HG03378 (cell line): ENCODE measurements around the gene MYO3B.

Experiments used
- ATAC-seq: cut with Tn5 transposase; IDR thresholded peaks from one replicate; pipeline ENCODE4 v1.9.1; 2021; ENCODE audit warnings: mild to moderate bottlenecking, moderate library complexity; ENCODE audit not compliant: unreplicated experiment

MYO3B gene

GRCh38 chr2:170498619-170499018, 320.7 kb downstream of the MYO3B start:
- no peak for ATAC-seq

GRCh38 chr2:170500104-170500503, 322.2 kb downstream of the MYO3B start:
- ATAC-seq, result no peak

GRCh38 chr2:170500770-170501169, 322.8 kb downstream of the MYO3B start:
- no peak for ATAC-seq

GRCh38 chr2:170501421-170502043, 323.6 kb downstream of the MYO3B start:
- no peak for ATAC-seq

- no peak for ATAC-seq
Measured at GRCh38 chr2:170502361-170503130, 324.6 kb downstream of the MYO3B start.

- no peak for ATAC-seq
Measured at GRCh38 chr2:170503563-170503962, 325.6 kb downstream of the MYO3B start.

- no peak for ATAC-seq
Measured at GRCh38 chr2:170503971-170504809, 326.2 kb downstream of the MYO3B start.

GRCh38 chr2:170504810-170505145, 326.8 kb downstream of the MYO3B start:
- no peak for ATAC-seq

- ATAC-seq, result no peak
Measured at GRCh38 chr2:170505631-170506275, 327.8 kb downstream of the MYO3B start.

GRCh38 chr2:170509452-170510193, 331.7 kb downstream of the MYO3B start:
- no peak for ATAC-seq

GRCh38 chr2:170512266-170512665, 334.3 kb downstream of the MYO3B start:
- no peak for ATAC-seq

GRCh38 chr2:170514140-170514539, 336.2 kb downstream of the MYO3B start:
- ATAC-seq, result no peak

- ATAC-seq, result no peak
Measured at GRCh38 chr2:170517538-170517937, 339.6 kb downstream of the MYO3B start.

- ATAC-seq, result no peak
Measured at GRCh38 chr2:170518911-170519310, 341.0 kb downstream of the MYO3B start.

GRCh38 chr2:170521299-170521698, 343.4 kb downstream of the MYO3B start:
- ATAC-seq, result no peak

- ATAC-seq, result no peak
Measured at GRCh38 chr2:170523506-170523905, 345.6 kb downstream of the MYO3B start.

- ATAC-seq, result peak; percentile 76
Measured at GRCh38 chr2:170524828-170525565, 347.1 kb downstream of the MYO3B start.

- ATAC-seq, result no peak
Measured at GRCh38 chr2:170525566-170525900, 347.6 kb downstream of the MYO3B start.

GRCh38 chr2:170530284-170530745, 352.4 kb downstream of the MYO3B start:
- no peak for ATAC-seq
